GM12873 (cell line): ENCODE measurements around the gene VMP1.

Experiments
- CTCF ChIP-seq: IDR thresholded peaks from 2 replicates; pipeline ENCODE4 v1.5.1; 2012; ENCODE audit warnings: low read depth, mild to moderate bottlenecking, moderate library complexity, low read length, control low read depth; ENCODE audit not compliant: insufficient read depth; ENCODE audit errors: missing control alignments

The VMP1 gene

GRCh38 chr17:59804901-59805465 lies 97.5 kb downstream of the VMP1 start:
- TF ChIP-seq CTCF, result no peak

GRCh38 chr17:59807892-59808509 lies 100.5 kb downstream of the VMP1 start:
- no peak for TF ChIP-seq CTCF

- TF ChIP-seq CTCF, result no peak
Measured at GRCh38 chr17:59810894-59811153, 103.4 kb downstream of the VMP1 start.

- TF ChIP-seq CTCF, result no peak
Measured at GRCh38 chr17:59811209-59811608, 103.8 kb downstream of the VMP1 start.

- TF ChIP-seq CTCF, result no peak
Measured at GRCh38 chr17:59812139-59812538, 104.7 kb downstream of the VMP1 start.

GRCh38 chr17:59814276-59814675 lies 106.8 kb downstream of the VMP1 start:
- TF ChIP-seq CTCF, result no peak

- TF ChIP-seq CTCF, result no peak
Measured at GRCh38 chr17:59814685-59815084, 107.2 kb downstream of the VMP1 start.
